Measurements from ENCODE around the gene GPR62. TPM values are rescaled to one million over a fixed set of nuclear protein-coding genes. Genes with fewer than 3 reads are reported as not detected.

GPR62 gene, protein sequence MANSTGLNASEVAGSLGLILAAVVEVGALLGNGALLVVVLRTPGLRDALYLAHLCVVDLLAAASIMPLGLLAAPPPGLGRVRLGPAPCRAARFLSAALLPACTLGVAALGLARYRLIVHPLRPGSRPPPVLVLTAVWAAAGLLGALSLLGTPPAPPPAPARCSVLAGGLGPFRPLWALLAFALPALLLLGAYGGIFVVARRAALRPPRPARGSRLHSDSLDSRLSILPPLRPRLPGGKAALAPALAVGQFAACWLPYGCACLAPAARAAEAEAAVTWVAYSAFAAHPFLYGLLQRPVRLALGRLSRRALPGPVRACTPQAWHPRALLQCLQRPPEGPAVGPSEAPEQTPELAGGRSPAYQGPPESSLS
- 0.01 TPM in 1 of 2 replicates, not detected in the other for polyA plus RNA-seq (2013)

GRCh38 chr3:51955175-51955892 lies at the start of gene GPR62:
GPR62 (plus strand) TSS chr3:51955381; CDS start chr3:51955653, 272 bp downstream.
- Histone ChIP-seq H4K12ac (ENCODE audit: low read depth, low read length) (no peak within 1 kb of the TSS), H3K4me3 (ENCODE audit: low read depth, low read length) (peak within 1 kb of the TSS; percentile 52), H3K4ac (ENCODE audit: low read depth, low read length) (no peak within 1 kb of the TSS), H4K8ac (ENCODE audit: low read depth, low read length) (peak within 1 kb of the TSS; percentile 40), H3K4me2 (ENCODE audit: low read length) (peak within 1 kb of the TSS; percentile 84), H3K9ac (ENCODE audit: low read length) (peak within 1 kb of the TSS; percentile 52), H4K91ac (ENCODE audit: low read depth, low read length) (no peak within 1 kb of the TSS), H2BK12ac (ENCODE audit: low read length) (no peak within 1 kb of the TSS), H3K27me3 (ENCODE audit: insufficient read depth, low read length) (peaks cover 28% of the 10 kb centered on the region), H3K23ac (ENCODE audit: low read length) (no peak within 1 kb of the TSS), H2BK120ac (ENCODE audit: insufficient read depth, low read length, poor library complexity) (no peak within 1 kb of the TSS), H3K36me3 (ENCODE audit: control insufficient read depth in 1 of 2, insufficient read depth in 2 of 2, low read length in 2 of 2) (peaks cover 16 to 27% of the 10 kb centered on the region in 2 experiments), H3K14ac (ENCODE audit: low read length) (no peak within 1 kb of the TSS), H3K79me2 (ENCODE audit: control insufficient read depth, insufficient read depth, low read length, poor library complexity) (no peaks in the 10 kb centered on the region), H3K4me1 (ENCODE audit: control insufficient read depth in 1 of 2, insufficient read depth in 2 of 2, low read length in 2 of 2) (peaks cover 7 to 17% of the 10 kb centered on the region in 2 experiments), H3K18ac (ENCODE audit: low read length) (no peak within 1 kb of the TSS), H3K79me1 (ENCODE audit: low read length) (no peaks in the 10 kb centered on the region), H2AK5ac (ENCODE audit: low read length) (no peak within 1 kb of the TSS), H2BK5ac (ENCODE audit: low read depth, low read length, poor library complexity) (no peak within 1 kb of the TSS), H3K27ac (ENCODE audit: low read depth, low read length) (no peak within 1 kb of the TSS), H3K9me3 (ENCODE audit: insufficient read depth, low read depth, low read length) (peaks cover 3% of the 10 kb centered on the region), H2AFZ (ENCODE audit: insufficient read depth, low read length, poor library complexity) (peak within 1 kb of the TSS; percentile 4)
- WGBS (ENCODE audit: extremely low coverage, insufficient coverage, insufficient read length), result no CpG with 5 or more reads among the region's 33 CpGs
- DNase-seq, result no peak

GRCh38 chr3:51908026-51908425 lies 47.2 kb upstream of the GPR62 start:
- no peak overlapping the region for H3K23ac ChIP-seq (ENCODE audit: low read length)
- no peaks in the 10 kb centered on the region for H3K36me3 ChIP-seq (ENCODE audit: control insufficient read depth in 1 of 2, insufficient read depth in 2 of 2, low read length in 2 of 2)
- no peaks in the 10 kb centered on the region for H3K79me1 ChIP-seq (ENCODE audit: low read length)
- H2AFZ ChIP-seq (ENCODE audit: insufficient read depth, low read length, poor library complexity), result no peak overlapping the region
- H3K9me3 ChIP-seq (ENCODE audit: insufficient read depth, low read depth, low read length), result peaks cover 7% of the 10 kb centered on the region
- no peak overlapping the region for H2BK12ac ChIP-seq (ENCODE audit: low read length)
- no peak overlapping the region for H2AK5ac ChIP-seq (ENCODE audit: low read length)
- H3K79me2 ChIP-seq (ENCODE audit: control insufficient read depth, insufficient read depth, low read length, poor library complexity), result no peaks in the 10 kb centered on the region
- H4K12ac ChIP-seq (ENCODE audit: low read depth, low read length), result no peak overlapping the region
- WGBS (ENCODE audit: extremely low coverage, insufficient coverage, insufficient read length), result no CpG with 5 or more reads among the region's 4 CpGs
- no peak overlapping the region for H3K14ac ChIP-seq (ENCODE audit: low read length)
- no peak overlapping the region for H4K8ac ChIP-seq (ENCODE audit: low read depth, low read length)
- no peaks in the 10 kb centered on the region for H3K27me3 ChIP-seq (ENCODE audit: insufficient read depth, low read length)
- no peak overlapping the region for H2BK5ac ChIP-seq (ENCODE audit: low read depth, low read length, poor library complexity)
- H3K4me2 ChIP-seq (ENCODE audit: low read length), result no peak overlapping the region
- H3K4me3 ChIP-seq (ENCODE audit: low read depth, low read length), result no peak overlapping the region
- H4K91ac ChIP-seq (ENCODE audit: low read depth, low read length), result no peak overlapping the region
- H3K27ac ChIP-seq (ENCODE audit: low read depth, low read length), result no peak overlapping the region
- DNase-seq, result no peak
- H3K4me1 ChIP-seq (ENCODE audit: control insufficient read depth in 1 of 2, insufficient read depth in 2 of 2, low read length in 2 of 2), result no peaks in the 10 kb centered on the region
- H2BK120ac ChIP-seq (ENCODE audit: insufficient read depth, low read length, poor library complexity), result no peak overlapping the region
- H3K9ac ChIP-seq (ENCODE audit: low read length), result no peak overlapping the region
- no peak overlapping the region for H3K4ac ChIP-seq (ENCODE audit: low read depth, low read length)
- no peak overlapping the region for H3K18ac ChIP-seq (ENCODE audit: low read length)

- no CpG with 5 or more reads among the region's 5 CpGs for WGBS (ENCODE audit: extremely low coverage, insufficient coverage, insufficient read length)
- Histone ChIP-seq H2BK12ac (ENCODE audit: low read length) (no peak overlapping the region), H3K4me2 (ENCODE audit: low read length) (no peak overlapping the region), H2AK5ac (ENCODE audit: low read length) (no peak overlapping the region), H3K79me2 (ENCODE audit: control insufficient read depth, insufficient read depth, low read length, poor library complexity) (no peaks in the 10 kb centered on the region), H3K4me1 (ENCODE audit: control insufficient read depth in 1 of 2, insufficient read depth in 2 of 2, low read length in 2 of 2) (no peaks in the 10 kb centered on the region), H2AFZ (ENCODE audit: insufficient read depth, low read length, poor library complexity) (no peak overlapping the region), H3K9me3 (ENCODE audit: insufficient read depth, low read depth, low read length) (no peaks in the 10 kb centered on the region), H3K4me3 (ENCODE audit: low read depth, low read length) (no peak overlapping the region), H3K27ac (ENCODE audit: low read depth, low read length) (no peak overlapping the region), H3K36me3 (ENCODE audit: control insufficient read depth in 1 of 2, insufficient read depth in 2 of 2, low read length in 2 of 2) (no peaks in the 10 kb centered on the region), H3K27me3 (ENCODE audit: insufficient read depth, low read length) (no peaks in the 10 kb centered on the region), H4K91ac (ENCODE audit: low read depth, low read length) (no peak overlapping the region), H3K4ac (ENCODE audit: low read depth, low read length) (no peak overlapping the region), H3K79me1 (ENCODE audit: low read length) (no peaks in the 10 kb centered on the region), H3K18ac (ENCODE audit: low read length) (no peak overlapping the region), H2BK120ac (ENCODE audit: insufficient read depth, low read length, poor library complexity) (no peak overlapping the region), H4K12ac (ENCODE audit: low read depth, low read length) (no peak overlapping the region), H4K8ac (ENCODE audit: low read depth, low read length) (no peak overlapping the region), H3K14ac (ENCODE audit: low read length) (no peak overlapping the region), H2BK5ac (ENCODE audit: low read depth, low read length, poor library complexity) (no peak overlapping the region), H3K9ac (ENCODE audit: low read length) (no peak overlapping the region), H3K23ac (ENCODE audit: low read length) (no peak overlapping the region)
- no peak for DNase-seq
These were observed 38.8 kb upstream of the GPR62 start for GRCh38 chr3:51916418-51916817.

- Histone ChIP-seq H2BK12ac (ENCODE audit: low read length) (no peak overlapping the region), H2AK5ac (ENCODE audit: low read length) (no peak overlapping the region), H3K9ac (ENCODE audit: low read length) (no peak overlapping the region), H2AFZ (ENCODE audit: insufficient read depth, low read length, poor library complexity) (no peak overlapping the region), H3K4me1 (ENCODE audit: control insufficient read depth in 1 of 2, insufficient read depth in 2 of 2, low read length in 2 of 2) (no peaks in the 10 kb centered on the region), H3K4ac (ENCODE audit: low read depth, low read length) (no peak overlapping the region), H3K79me1 (ENCODE audit: low read length) (no peaks in the 10 kb centered on the region), H4K8ac (ENCODE audit: low read depth, low read length) (no peak overlapping the region), H3K9me3 (ENCODE audit: insufficient read depth, low read depth, low read length) (no peaks in the 10 kb centered on the region), H4K91ac (ENCODE audit: low read depth, low read length) (no peak overlapping the region), H4K12ac (ENCODE audit: low read depth, low read length) (no peak overlapping the region), H3K4me3 (ENCODE audit: low read depth, low read length) (no peak overlapping the region), H3K36me3 (ENCODE audit: control insufficient read depth in 1 of 2, insufficient read depth in 2 of 2, low read length in 2 of 2) (no peaks in the 10 kb centered on the region), H3K14ac (ENCODE audit: low read length) (no peak overlapping the region), H2BK120ac (ENCODE audit: insufficient read depth, low read length, poor library complexity) (no peak overlapping the region), H3K18ac (ENCODE audit: low read length) (no peak overlapping the region), H3K27ac (ENCODE audit: low read depth, low read length) (no peak overlapping the region), H3K79me2 (ENCODE audit: control insufficient read depth, insufficient read depth, low read length, poor library complexity) (no peaks in the 10 kb centered on the region), H3K23ac (ENCODE audit: low read length) (no peak overlapping the region), H3K27me3 (ENCODE audit: insufficient read depth, low read length) (no peaks in the 10 kb centered on the region), H3K4me2 (ENCODE audit: low read length) (no peak overlapping the region), H2BK5ac (ENCODE audit: low read depth, low read length, poor library complexity) (no peak overlapping the region)
- WGBS (ENCODE audit: extremely low coverage, insufficient coverage, insufficient read length), result no CpG with 5 or more reads among the region's 11 CpGs
- no peak for DNase-seq
These were observed 34.1 kb upstream of the GPR62 start for GRCh38 chr3:51921081-51921578.
